Esophagus (tissue), 2 donors: ENCODE results near the gene C14orf119. TPM values are rescaled to one million over a fixed set of nuclear protein-coding genes. Genes with fewer than 3 reads are reported as not detected.
A peak's percentile ranks its signal among the peaks of the same experiment; 100 is the strongest.

ENCODE experiments used
- H3K27ac ChIP-seq, 2 donors: one replicate each; pipeline ENCODE4 v1.5.1; 2013; ENCODE audit warnings: low read depth in 2 of 2, mild to moderate bottlenecking in 2 of 2, inconsistent platforms in 1 of 2, low read length in 1 of 2, moderate library complexity in 1 of 2
- H3K27me3 ChIP-seq, 2 donors: one replicate each; pipeline ENCODE4 v1.6.1; 2013; ENCODE audit warnings: low read length in 2 of 2, control low read depth in 1 of 2, mild to moderate bottlenecking in 1 of 2; ENCODE audit not compliant: insufficient read depth in 2 of 2, control insufficient read depth in 1 of 2
- H3K36me3 ChIP-seq, 2 donors: one replicate each; pipeline ENCODE4 v1.6.1; 2013; ENCODE audit warnings: low read length in 1 of 2; ENCODE audit not compliant: control insufficient read depth in 2 of 2, insufficient read depth in 2 of 2
- H3K4me1 ChIP-seq, 2 donors: one replicate each; pipeline ENCODE4 v1.6.1; 2013; ENCODE audit warnings: low read length in 1 of 2; ENCODE audit not compliant: control insufficient read depth in 2 of 2, insufficient read depth in 2 of 2
- H3K4me3 ChIP-seq, 2 donors: one replicate each; pipeline ENCODE4 v1.5.1; 2013; ENCODE audit warnings: low read length in 2 of 2, mild to moderate bottlenecking in 2 of 2, low read depth in 1 of 2, moderate library complexity in 1 of 2
- H3K9me3 ChIP-seq, 2 donors: one replicate each; pipeline ENCODE4 v1.6.1; 2013; ENCODE audit warnings: mild to moderate bottlenecking in 2 of 2, low read depth in 1 of 2, low read length in 1 of 2, moderate library complexity in 1 of 2; ENCODE audit not compliant: control insufficient read depth in 2 of 2, insufficient read depth in 1 of 2
- WGBS, 2 donors: extraction: QIAGEN DNeasy Blood & Tissue Kit; methylation state at CpG; one replicate each; pipeline ENCODE4 v1.1.7; 2013; 5-methylcytosine and 5-hydroxymethylcytosine counted together
- polyA plus RNA-seq, 2 donors: library from polyadenylated mRNA; stranded (reverse); fragments of 200-250 nt; gene quantifications; one replicate each; pipeline ENCODE4 v1.2.3, GENCODE V29; 2013
- donor health status: healthy with polysubstance abuse.
- donor health status: Bipolar disorder and iron deficiency.

The C14orf119 gene
- polyA plus RNA-seq, 2 donors = 14.9 to 38.4 TPM

- Histone ChIP-seq H3K36me3 (peaks cover 16 to 19% of the 10 kb centered on the region in 2 donors), H3K4me3 (no peak overlapping the region), H3K4me1 (no peaks in the 10 kb centered on the region), H3K9me3 (no peaks in the 10 kb centered on the region), H3K27ac (no peak overlapping the region), H3K27me3 (no peaks in the 10 kb centered on the region)
- 68 to 80% methylated on average over 3 of the region's 3 CpGs for WGBS, 2 donors
Observed at GRCh38 chr14:23085458-23085857, 9.8 kb upstream of the C14orf119 start.

GRCh38 chr14:23086565-23086964 is 8.7 kb upstream of the C14orf119 start:
- Histone ChIP-seq H3K9me3 (no peaks in the 10 kb centered on the region), H3K4me1 (no peaks in the 10 kb centered on the region), H3K4me3 (no peak overlapping the region), H3K36me3 (peaks cover 9 to 15% of the 10 kb centered on the region in 2 donors), H3K27ac (no peak overlapping the region), H3K27me3 (no peaks in the 10 kb centered on the region)
- 78 to 98% methylated on average over 1 of the region's 1 CpG for WGBS, 2 donors

GRCh38 chr14:23089498-23090253 is 5.6 kb upstream of the C14orf119 start:
- peaks cover 7 to 15% of the 10 kb centered on the region in 2 donors for H3K36me3 ChIP-seq
- no peak overlapping the region for H3K4me3 ChIP-seq
- H3K9me3 ChIP-seq = no peaks in the 10 kb centered on the region
- no peaks in the 10 kb centered on the region for H3K4me1 ChIP-seq
- 91 to 92% methylated on average over 12 of the region's 12 CpGs for WGBS, 2 donors
- peak overlapping the region in 1 of 2 donors; percentile 13 for H3K27ac ChIP-seq
- H3K27me3 ChIP-seq = no peaks in the 10 kb centered on the region

GRCh38 chr14:23090254-23090636 is 5.1 kb upstream of the C14orf119 start:
- Histone ChIP-seq H3K27me3 (no peaks in the 10 kb centered on the region), H3K9me3 (no peaks in the 10 kb centered on the region), H3K4me3 (no peak overlapping the region), H3K4me1 (no peaks in the 10 kb centered on the region), H3K27ac (no peak overlapping the region), H3K36me3 (peaks cover 7 to 15% of the 10 kb centered on the region in 2 donors)
- 80 to 81% methylated on average over 4 of the region's 4 CpGs for WGBS, 2 donors

- Histone ChIP-seq H3K4me3 (no peak overlapping the region), H3K36me3 (peaks cover 5 to 10% of the 10 kb centered on the region in 2 donors), H3K4me1 (peaks cover 0 to 2% of the 10 kb centered on the region in 2 donors), H3K9me3 (no peaks in the 10 kb centered on the region), H3K27me3 (no peaks in the 10 kb centered on the region), H3K27ac (no peak overlapping the region)
- WGBS, 2 donors = 80 to 85% methylated on average over 12 of the region's 12 CpGs
Observed at GRCh38 chr14:23091294-23092225, 3.7 kb upstream of the C14orf119 start.

GRCh38 chr14:23093104-23093503 is 2.2 kb upstream of the C14orf119 start:
- H3K4me3 ChIP-seq = peak overlapping the region in 1 of 2 donors; percentile 92

GRCh38 chr14:23093526-23093925 is 1.8 kb upstream of the C14orf119 start:
- Histone ChIP-seq H3K36me3 (peaks cover 9 to 10% of the 10 kb centered on the region in 2 donors), H3K4me1 (peaks cover 0 to 2% of the 10 kb centered on the region in 2 donors)
- 77 to 82% methylated on average over 2 of the region's 2 CpGs for WGBS, 2 donors

More at GRCh38 chr14:23093104-23093503, 2.2 kb upstream of the C14orf119 start:
- no peaks in the 10 kb centered on the region for H3K27me3 ChIP-seq
- WGBS, 2 donors = 55 to 61% methylated on average over 2 of the region's 2 CpGs
- H3K4me1 ChIP-seq = peaks cover 0 to 2% of the 10 kb centered on the region in 2 donors
- H3K36me3 ChIP-seq = peaks cover 7 to 10% of the 10 kb centered on the region in 2 donors
- no peak overlapping the region for H3K27ac ChIP-seq
- H3K9me3 ChIP-seq = no peaks in the 10 kb centered on the region

GRCh38 chr14:23093991-23094665 is 1.2 kb upstream of the C14orf119 start:
- Histone ChIP-seq H3K27ac (peak overlapping the region; percentile 100), H3K4me3 (peak overlapping the region; percentile 92), H3K9me3 (no peaks in the 10 kb centered on the region), H3K4me1 (peaks cover 0 to 2% of the 10 kb centered on the region in 2 donors), H3K27me3 (no peaks in the 10 kb centered on the region), H3K36me3 (peaks cover 10 to 11% of the 10 kb centered on the region in 2 donors)
- WGBS, 2 donors = 1 to 2% methylated on average over 14 of the region's 14 CpGs

More at GRCh38 chr14:23093526-23093925, 1.8 kb upstream of the C14orf119 start:
- Histone ChIP-seq H3K27ac (no peak overlapping the region), H3K9me3 (no peaks in the 10 kb centered on the region), H3K4me3 (peak overlapping the region in 1 of 2 donors; percentile 92), H3K27me3 (no peaks in the 10 kb centered on the region)

GRCh38 chr14:23094666-23095195 is 574 bp upstream of the C14orf119 start, which contains the start of gene ACIN1:
TSS of gene ACIN1 (minus strand) at chr14:23095136. CDS start at chr14:23095112, 24 bp downstream.
- 0% methylated on average over 55 of the region's 55 CpGs for WGBS, 2 donors
- peak within 1 kb of the TSS; percentile 100 for H3K27ac ChIP-seq
- no peaks in the 10 kb centered on the region for H3K9me3 ChIP-seq
- H3K4me3 ChIP-seq = peak within 1 kb of the TSS; percentile 92
- H3K36me3 ChIP-seq = peaks cover 6 to 10% of the 10 kb centered on the region in 2 donors
- H3K27me3 ChIP-seq = no peaks in the 10 kb centered on the region
- H3K4me1 ChIP-seq = peaks cover 0 to 2% of the 10 kb centered on the region in 2 donors
